OCI-M2 (cell line): ENCODE measurements around the gene TFAP2A.

Source experiments
- DNase-seq: peaks from one replicate; lab custom pipeline; 2025; ENCODE audit not compliant: unreplicated experiment; lab: John Stamatoyannopoulos, UW

The TFAP2A gene

GRCh38 chr6:10401004-10401536 is 13.8 kb downstream of the TFAP2A start:
- no peak for DNase-seq

- no peak for DNase-seq
These were observed 14.5 kb downstream of the TFAP2A start for GRCh38 chr6:10400330-10400729.

GRCh38 chr6:10399451-10399850 is 15.4 kb downstream of the TFAP2A start:
- no peak for DNase-seq

DNA sequence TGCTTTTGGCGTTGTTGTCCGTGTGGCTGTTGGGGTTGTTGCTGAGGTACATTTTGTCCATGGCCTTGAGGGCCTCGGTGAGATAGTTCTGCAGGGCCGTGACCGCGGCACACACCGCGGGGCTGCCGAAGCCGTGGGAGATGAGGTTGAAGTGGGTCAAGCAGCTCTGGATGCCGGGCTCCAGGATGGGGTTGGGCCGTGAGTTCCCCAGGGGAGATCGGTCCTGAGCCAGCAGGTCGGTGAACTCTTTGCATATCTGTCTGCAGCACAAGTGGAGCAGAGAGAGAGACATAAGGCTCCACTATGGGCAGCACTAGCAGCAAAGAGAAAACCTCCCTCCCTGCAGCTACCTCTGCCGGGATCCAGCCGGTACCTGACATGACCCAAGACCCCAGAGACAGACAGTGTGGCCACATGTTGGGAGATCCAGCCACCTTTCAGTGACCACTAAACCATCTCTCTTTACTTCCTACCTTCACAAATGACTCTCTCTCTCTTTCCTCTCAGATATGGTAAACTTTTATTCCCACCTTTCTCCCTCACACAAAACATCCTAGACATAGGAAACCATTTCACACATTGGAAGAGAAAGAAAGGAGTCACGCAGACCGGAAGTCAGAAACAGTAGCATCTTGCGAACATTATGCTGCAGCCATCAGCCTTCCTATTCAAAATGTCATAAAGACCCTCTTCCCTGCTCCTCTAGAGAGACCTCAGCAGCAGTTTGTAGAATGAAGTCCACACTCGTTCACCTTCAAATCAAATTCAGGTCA is 16.2 kb downstream of the TFAP2A start:
- DNase-seq: no peak

- DNase-seq: no peak
These were observed 17.0 kb downstream of the TFAP2A start for GRCh38 chr6:10397756-10398445.

DNA sequence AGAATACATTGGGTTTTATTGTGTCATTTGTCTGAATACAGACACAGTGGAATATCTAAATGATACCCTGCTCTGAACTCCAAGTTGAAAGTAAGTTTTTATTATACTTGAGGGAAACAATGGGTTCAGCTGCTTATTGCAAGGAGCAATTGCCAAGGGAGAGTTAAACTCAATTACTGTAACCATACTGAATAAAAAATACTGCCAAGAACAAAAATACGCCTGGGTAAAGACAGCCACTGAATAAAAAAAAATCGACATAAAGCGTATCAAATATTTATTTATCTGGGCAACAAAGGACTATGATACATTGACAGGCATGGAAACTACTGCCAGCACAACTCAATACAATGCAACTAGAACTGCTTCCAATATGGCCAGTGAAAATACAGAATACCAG is 18.1 kb downstream of the TFAP2A start:
- no peak for DNase-seq

- DNase-seq: no peak
These were observed 18.9 kb downstream of the TFAP2A start for GRCh38 chr6:10395704-10396546.

DNA sequence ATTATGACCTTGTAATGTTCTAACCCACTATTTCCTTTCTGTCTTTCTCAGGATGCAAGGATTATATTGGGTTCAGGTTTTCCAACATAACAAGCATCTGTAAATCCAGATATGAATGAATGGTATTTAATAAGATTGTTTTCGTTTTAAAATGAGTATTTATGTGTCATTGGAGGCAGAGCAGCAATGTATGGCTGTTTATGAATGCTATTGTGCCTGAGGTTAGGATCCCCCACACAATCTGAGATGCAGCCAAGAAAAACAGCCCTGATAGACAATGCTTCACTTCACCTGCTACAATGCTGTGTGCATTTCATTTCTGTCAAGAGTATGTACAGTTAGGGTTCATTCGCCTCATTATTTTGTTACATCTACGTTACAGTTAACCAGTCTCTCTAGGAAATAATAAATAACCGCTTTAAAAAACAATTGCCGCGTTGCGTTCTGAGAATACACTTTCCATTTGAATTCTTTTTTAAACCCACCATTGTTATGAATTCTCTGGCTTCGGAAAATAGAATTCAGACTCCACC is 19.6 kb downstream of the TFAP2A start:
- no peak for DNase-seq

DNA sequence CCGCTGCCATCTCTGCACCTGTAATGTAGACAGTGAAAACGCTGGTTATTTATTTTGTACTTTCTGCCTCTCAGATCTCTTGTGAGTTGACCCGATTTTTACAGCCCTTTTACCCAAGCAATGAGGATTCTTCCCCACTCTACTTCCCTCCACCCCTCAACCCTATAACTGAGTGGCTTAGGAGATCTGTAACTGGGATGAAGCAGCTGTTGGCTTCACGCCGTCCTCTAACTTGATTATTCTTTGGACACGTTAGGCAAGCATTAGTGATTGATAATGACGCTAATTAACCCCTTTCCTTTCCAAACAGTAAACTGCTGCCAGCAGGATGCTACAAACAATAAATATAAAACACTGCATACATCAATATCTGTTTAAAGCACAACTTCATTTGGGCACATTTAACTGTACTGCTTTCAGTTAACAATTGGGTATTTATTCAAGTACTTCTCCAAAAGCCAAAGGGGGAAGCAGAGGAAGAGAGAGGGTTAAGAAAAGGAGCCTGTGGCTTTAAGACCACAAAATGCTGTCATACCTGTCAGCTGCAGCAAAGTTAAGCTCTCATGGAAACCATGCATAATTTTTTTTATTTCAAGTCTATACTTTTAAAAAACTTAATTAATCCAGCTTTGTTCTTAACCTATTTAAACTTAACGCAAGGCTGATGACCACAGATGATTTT is 21.2 kb downstream of the TFAP2A start:
- no peak for DNase-seq

DNA sequence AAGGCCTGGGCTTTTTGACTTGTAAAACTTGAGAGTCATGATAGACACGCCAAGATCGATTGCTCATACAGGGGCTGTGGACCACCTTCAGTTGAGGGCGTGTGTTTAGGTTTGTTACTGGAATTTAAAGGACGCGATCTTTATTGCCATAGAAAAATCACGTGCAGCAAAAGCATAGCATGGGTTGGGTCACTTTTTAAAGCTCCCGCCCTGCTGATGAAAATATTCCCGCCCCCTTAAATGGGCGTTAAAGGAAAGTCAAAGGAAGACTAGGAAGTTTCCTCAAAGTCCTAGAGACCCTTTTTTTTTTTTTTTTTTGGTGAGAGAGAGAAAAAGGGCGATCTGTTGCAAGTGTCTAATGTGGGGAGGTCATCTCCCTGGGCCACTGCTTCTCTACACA is 23.1 kb downstream of the TFAP2A start:
- DNase-seq: no peak

DNA sequence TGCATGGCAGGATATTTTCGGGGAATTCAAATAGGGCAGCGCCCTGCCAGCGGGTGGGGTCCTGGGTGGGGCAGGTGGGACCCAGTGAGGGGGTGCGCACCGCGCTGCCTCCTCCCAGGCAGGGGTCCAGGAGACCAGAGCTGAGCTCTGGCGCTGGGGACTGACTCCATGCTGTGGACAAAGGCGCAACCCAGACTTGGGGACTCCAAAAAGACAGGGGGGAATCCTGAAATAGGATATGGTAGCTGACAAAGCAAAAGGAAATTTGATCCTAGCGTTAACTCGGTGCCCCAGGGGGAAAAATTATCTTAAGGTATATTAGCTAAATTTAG is 23.6 kb downstream of the TFAP2A start:
- no peak for DNase-seq

- DNase-seq: no peak
These were observed 24.2 kb downstream of the TFAP2A start for GRCh38 chr6:10390495-10391298.

GRCh38 chr6:10389739-10390494 is 25.0 kb downstream of the TFAP2A start:
- no peak for DNase-seq

- DNase-seq: no peak
These were observed 27.9 kb downstream of the TFAP2A start for GRCh38 chr6:10386756-10387654.

- no peak for DNase-seq
These were observed 28.7 kb downstream of the TFAP2A start for GRCh38 chr6:10386220-10386619.

- no peak for DNase-seq
These were observed 29.2 kb downstream of the TFAP2A start for GRCh38 chr6:10385524-10386132.

GRCh38 chr6:10384610-10385523 is 30.0 kb downstream of the TFAP2A start:
- DNase-seq: no peak
